ENCODE measurements around the gene ANKRD13B. TPM values are rescaled to one million over a fixed set of nuclear protein-coding genes. Genes with fewer than 3 reads are reported as not detected.

The ANKRD13B gene
- total RNA-seq, 1 donor from 2014 or later: 7.6 TPM

- Mint-ChIP-seq H3K4me3 (ENCODE audit: unreplicated experiment) (peak overlapping the region; percentile 47), H3K27ac (ENCODE audit: unreplicated experiment) (no peak overlapping the region), H3K4me1 (ENCODE audit: unreplicated experiment) (peaks cover 5% of the 10 kb centered on the region), H3K27me3 (ENCODE audit: unreplicated experiment) (peaks cover 22% of the 10 kb centered on the region), H3K9me3 (ENCODE audit: unreplicated experiment) (no peaks in the 10 kb centered on the region), H3K36me3 (ENCODE audit: low read depth, unreplicated experiment) (peaks cover 36% of the 10 kb centered on the region)
- no peak for DNase-seq (ENCODE audit: low spot score)
- no peak for TF ChIP-seq CTCF (IDR thresholded peaks at IDR 0.05; ENCODE audit: unreplicated experiment)
Measured at GRCh38 chr17:29574732-29575510, 18.0 kb upstream of the ANKRD13B start.

DNA sequence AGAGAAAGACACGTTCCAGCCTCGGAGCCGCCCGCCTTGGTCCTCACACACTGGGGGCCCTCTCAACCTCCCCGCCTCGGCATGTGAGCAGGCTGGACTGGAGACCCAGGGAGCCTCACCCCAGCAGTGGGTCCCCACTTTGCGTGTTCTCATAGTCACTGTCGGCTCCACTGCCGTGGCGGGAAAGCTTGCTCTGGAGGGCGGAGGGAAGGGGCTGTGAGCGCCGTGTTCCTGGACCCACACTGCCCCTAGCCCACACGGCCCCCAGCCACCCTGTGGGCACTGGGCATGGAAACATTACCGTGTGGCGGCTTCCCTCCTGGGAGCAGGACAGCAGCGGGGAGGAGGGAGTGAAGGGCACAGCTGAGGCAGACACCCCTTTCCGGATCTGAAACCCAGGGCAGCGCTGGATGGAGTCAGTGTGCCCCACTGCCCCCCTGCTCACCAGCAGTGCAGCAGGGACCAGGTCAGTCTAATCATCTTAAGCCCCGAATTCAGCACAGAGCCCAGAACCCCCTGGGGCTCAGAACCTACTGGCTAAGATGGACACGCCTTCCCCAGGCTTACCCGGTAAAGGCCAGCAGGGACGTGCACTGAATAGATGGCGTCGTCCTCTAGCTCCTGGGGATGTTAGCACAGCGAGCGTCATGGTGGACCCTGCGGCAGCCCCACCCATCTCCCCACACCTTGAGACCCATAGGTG is 17.3 kb upstream of the ANKRD13B start:
- Mint-ChIP-seq H3K36me3 (ENCODE audit: low read depth, unreplicated experiment) (peaks cover 40% of the 10 kb centered on the region), H3K27me3 (ENCODE audit: unreplicated experiment) (peaks cover 20% of the 10 kb centered on the region), H3K4me1 (ENCODE audit: unreplicated experiment) (peaks cover 5% of the 10 kb centered on the region), H3K27ac (ENCODE audit: unreplicated experiment) (no peak overlapping the region), H3K9me3 (ENCODE audit: unreplicated experiment) (no peaks in the 10 kb centered on the region), H3K4me3 (ENCODE audit: unreplicated experiment) (peak overlapping the region; percentile 47)
- no peak for DNase-seq (ENCODE audit: low spot score)
- no peak for TF ChIP-seq CTCF (IDR thresholded peaks at IDR 0.05; ENCODE audit: unreplicated experiment)

DNA sequence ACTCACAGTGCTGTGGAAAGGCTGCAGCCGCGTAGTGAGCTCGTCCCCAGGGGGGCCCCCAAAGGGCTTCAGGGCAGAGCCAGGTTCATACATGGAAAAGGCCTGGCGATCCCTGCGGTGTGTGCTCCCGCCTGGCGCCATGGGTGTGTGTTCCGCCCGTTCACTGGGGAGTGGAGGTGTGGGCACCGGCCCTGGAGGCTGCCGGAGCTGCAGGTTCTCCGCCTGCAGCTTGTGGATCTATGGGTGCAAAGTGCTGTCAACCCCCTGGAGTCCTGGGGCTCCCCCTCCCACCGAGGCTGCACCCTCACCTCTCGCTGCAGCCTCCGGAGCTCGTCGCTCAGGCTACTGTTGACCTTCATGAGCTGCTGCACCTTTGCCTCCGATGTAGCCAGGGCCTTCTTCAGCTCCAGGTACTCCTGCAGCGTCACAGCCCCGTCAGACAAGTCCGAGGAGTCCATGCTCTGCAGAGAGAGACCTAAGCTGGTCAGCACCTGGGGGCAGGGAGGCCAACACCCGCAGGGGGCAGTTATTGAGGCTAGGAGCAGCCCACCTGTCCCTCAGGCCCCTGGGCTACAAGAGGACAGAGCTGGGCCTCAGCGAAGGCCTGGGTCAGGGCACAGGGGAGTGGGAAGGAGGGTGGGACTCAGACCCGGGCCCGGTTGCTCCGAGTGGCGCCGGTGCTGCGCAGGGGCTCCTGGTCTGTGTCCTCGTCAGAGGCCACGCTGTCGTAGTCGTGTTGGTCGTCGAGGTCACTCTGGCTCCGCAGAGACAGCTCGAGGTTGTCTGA is 16.5 kb upstream of the ANKRD13B start:
- no peak for TF ChIP-seq CTCF (IDR thresholded peaks at IDR 0.05; ENCODE audit: unreplicated experiment)
- Mint-ChIP-seq H3K27me3 (ENCODE audit: unreplicated experiment) (peaks cover 24% of the 10 kb centered on the region), H3K4me3 (ENCODE audit: unreplicated experiment) (no peak overlapping the region), H3K4me1 (ENCODE audit: unreplicated experiment) (peaks cover 3% of the 10 kb centered on the region), H3K27ac (ENCODE audit: unreplicated experiment) (no peak overlapping the region), H3K36me3 (ENCODE audit: low read depth, unreplicated experiment) (peaks cover 36% of the 10 kb centered on the region), H3K9me3 (ENCODE audit: unreplicated experiment) (no peaks in the 10 kb centered on the region)
- no peak for DNase-seq (ENCODE audit: low spot score)

GRCh38 chr17:29577001-29577370 is 15.9 kb upstream of the ANKRD13B start:
- no peak for DNase-seq (ENCODE audit: low spot score)
- H3K36me3 Mint-ChIP-seq (ENCODE audit: low read depth, unreplicated experiment): peaks cover 36% of the 10 kb centered on the region
- H3K4me1 Mint-ChIP-seq (ENCODE audit: unreplicated experiment): peaks cover 3% of the 10 kb centered on the region
- H3K4me3 Mint-ChIP-seq (ENCODE audit: unreplicated experiment): no peak overlapping the region
- no peaks in the 10 kb centered on the region for H3K9me3 Mint-ChIP-seq (ENCODE audit: unreplicated experiment)
- peaks cover 24% of the 10 kb centered on the region for H3K27me3 Mint-ChIP-seq (ENCODE audit: unreplicated experiment)
- no peak overlapping the region for H3K27ac Mint-ChIP-seq (ENCODE audit: unreplicated experiment)
- no peak for TF ChIP-seq CTCF (IDR thresholded peaks at IDR 0.05; ENCODE audit: unreplicated experiment)

Data from endothelial cell (in vitro differentiated cells).